Ramos (cell line): ENCODE results near the gene ALDH1A2.

Source experiments
- in situ Hi-C: fragments of 300-500 bp; cut with MboI; formaldehyde crosslinking; loops from one replicate; pipeline ENCODE4 v1.14.3; 2022; ENCODE audit warnings: low sequenced_read_pairs; ENCODE audit not compliant: unreplicated experiment

The ALDH1A2 gene

DNA sequence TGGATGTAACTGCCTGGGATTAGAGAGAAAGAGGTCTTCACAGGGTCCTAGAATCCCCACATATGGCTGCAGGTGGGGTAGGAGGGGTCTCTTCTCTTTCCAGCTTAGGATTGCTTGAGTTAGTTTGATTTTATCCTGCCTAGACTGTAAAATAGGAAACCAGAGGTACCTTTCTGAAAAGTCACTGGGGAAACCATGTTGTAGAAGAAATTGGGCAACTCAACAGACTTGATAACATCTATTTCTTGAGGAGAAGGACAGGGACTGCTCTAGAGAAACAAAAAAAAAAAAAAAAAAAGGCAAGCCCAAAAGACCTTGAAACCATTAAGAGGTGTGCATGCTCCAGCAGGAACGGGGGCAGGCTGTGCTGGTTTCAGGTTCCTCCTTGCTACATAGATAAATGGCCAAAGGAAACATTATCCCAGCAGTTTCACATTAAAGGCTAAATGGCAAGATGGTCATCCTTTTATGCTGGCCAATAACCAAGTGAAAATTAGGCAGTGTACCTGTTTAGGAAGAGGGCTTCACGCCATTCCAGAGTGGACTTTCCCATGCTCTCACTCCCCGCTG, 116.1 kb downstream of the ALDH1A2 start:
- in situ Hi-C loops, result no loop called here

DNA sequence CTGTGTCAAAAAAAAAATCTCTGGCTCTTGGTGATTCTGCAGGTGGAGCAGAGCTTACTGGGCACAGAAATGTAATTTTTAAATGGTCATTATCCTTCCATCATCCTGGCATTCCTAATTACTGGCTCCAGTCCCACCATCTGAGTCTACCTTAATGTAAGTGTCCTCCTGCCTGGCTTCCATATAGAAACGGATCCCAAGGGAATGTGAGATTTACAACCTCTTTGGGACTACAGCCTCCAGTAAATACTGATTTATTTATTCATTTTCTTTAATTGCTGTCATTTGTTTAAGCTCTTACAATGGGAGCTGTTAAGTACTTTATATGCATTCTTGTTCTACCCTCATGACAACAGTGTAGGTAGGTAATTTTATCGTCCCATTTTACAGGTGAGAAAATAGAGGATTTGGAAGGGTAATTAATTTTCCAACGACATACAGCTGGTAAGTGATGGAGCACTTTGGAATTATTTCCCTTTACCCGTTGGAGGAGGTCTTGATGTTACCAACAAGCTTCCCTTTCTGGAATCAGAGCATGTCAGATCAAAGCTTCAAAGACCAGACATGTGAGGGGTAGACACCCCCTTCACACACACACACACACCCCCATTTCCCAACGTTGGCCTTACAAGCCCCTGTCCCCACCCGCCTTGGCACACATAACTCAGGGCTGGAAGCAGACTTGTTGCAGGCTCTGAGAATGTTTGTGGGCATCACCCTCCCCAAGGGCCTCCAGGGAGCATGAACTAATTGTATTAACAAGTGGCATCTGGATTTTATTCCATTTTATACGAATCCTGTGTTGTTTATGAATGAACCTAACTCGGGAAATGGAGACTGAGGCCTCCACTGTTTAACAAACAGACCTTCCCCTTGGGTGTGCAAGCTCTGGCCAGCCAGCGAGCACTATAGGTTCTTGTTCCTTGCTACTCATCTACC, 116.9 kb downstream of the ALDH1A2 start:
- in situ Hi-C loops, result no loop called here

DNA sequence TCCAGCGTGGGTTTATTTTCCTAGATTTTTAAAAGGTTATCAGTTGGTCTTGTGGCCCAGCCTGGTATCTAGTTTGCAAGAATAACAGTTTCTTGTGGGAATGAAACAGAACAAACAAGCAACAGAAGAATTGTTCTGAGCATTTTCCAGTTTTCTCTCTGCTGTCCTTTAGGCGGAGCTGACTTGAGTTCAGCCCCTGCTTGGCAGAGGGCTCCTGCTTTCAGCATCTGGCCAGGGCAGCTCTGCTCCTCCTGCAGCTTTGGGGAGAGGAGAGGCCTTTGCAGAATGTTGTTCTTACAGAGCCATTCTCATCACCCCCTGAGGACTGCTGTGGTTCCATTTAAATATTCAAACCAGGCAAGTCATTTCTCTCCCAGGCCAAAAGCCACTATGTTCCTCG, 117.7 kb downstream of the ALDH1A2 start:
- in situ Hi-C loops, result no loop called here

DNA sequence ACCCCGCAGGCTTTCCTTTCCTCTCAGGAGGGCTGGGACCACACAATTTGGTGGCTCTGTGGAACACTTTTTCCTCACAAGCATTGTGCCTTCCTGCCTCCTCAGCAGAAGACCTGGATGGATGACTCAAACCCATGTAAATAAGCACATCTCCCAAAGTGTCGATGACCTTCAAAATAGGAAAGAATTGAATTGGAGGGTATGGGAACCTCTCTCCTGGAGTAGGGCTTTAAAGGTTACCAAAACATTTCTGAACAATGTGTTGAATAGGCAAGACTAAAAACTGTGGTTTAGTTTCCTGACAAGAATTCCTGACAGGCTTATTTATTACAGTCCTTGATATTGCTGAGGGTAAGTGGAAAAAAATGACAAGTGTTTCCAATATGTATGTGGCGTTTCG, 118.2 kb downstream of the ALDH1A2 start:
- in situ Hi-C loops, result no loop called here

DNA sequence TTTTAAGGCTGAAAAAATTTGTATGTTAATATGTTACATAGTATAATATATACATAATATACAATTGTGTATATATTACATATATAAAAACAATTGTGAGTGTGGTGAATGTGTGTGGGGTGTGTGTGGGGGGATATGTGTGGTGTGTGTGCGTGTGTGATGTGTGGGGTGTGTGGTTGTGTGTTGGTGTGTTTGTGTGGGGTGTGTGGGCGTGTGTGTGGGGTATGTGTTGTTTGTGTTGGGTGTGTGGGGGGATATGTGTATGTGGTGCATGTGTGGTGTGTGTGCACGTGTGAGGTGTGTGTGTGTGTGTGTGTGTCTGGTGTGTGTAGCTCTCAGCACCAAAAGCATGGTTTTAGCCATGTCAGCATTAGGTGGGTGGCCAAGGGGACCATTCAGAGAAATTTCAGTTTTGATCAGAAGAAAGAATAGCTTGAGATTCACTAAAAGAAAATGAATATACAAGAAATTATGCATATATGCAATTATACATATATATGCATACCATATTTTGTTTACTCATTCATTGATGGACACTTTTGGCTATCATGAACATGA, 118.9 kb downstream of the ALDH1A2 start:
- in situ Hi-C loops, result no loop called here

DNA sequence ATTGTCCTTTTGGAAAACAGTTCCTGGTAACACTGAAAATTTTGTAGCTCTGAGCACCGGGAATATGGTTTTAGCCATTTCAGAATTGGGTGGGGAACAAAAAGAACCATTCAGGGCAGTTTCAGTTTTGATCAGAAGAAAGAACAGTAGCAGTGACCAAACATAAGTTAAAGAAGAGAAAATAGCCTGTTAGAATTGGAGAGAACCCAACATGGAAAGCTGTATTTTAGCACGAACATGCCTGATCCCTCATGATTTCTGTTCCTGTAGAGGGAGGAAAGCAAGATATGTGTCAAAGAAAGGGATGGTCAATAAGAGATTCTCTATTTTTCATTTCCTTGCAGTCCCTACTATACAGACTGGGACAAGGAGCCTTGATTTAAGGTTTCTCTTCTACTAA, 119.9 kb downstream of the ALDH1A2 start:
- in situ Hi-C loops, result no loop called here

DNA sequence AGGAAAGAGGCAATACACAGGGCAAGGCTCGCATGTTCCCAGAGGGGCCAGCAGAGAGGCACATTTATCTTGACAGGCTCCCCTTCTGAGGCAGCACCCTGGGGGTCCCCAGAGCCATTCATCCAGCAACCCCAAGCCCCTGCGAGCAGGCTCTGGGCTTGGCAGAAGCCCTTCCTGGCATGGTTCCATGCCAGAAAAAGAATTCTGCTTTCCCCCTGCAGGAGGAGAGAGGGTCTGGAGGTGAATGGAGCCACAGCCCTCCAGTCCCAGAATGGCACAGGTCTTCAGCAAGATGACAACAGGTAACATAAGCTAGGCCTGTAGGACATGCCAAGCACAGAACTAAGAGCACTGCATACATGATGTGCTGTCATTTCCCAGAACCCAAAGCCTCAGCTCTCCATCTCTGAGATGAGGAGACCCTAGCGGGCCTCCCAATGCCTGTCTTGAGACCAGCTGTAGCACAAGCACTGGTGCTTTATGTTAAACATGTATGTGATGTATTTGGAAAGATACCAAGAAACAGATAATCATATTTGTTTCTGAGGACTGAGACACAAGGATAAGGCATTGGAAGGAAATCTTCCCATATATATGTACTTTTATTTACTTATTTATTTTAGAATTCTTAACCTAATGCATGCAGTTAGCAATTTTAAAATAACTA, 121.6 kb downstream of the ALDH1A2 start:
- in situ Hi-C loops, result no loop called here

DNA sequence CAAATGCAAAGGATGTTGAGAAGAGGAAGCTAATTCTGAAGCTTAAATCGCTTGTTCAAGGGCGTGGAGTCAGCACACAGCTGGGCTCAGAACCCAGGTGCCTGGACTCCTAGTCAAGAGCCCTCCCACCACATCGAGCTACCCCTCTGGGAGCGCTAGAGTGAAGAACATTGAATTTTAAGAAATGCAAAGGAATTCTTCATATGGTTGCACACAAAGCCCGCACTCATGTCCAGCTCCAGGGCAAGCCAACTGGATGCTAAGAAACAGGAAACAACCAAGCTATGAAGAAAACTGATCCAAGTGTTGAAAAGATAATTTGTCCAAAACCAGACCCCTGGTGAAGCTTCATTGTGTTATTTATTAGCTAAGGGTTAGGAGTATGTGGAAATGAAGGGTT, 122.3 kb downstream of the ALDH1A2 start:
- in situ Hi-C loops, result no loop called here

DNA sequence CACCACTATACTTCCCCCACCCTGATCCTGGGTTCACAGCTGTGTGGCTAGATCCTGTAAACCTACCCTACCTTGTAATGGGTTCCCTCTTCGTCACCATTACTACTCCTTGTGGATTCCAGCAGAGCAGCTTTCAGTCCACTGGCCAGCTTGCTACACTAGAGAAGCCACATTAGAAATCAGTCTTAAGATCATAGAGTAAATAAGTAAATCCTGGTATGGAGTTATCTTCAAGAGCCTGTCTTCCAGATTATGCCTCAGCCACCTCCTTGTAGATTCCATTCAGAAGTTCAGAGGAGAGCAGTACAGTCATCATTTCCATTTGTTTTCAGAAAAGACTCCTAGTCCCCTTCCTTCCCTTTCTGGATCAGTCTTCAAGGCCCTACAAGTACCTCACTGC, 123.7 kb downstream of the ALDH1A2 start:
- in situ Hi-C loops, result no loop called here

DNA sequence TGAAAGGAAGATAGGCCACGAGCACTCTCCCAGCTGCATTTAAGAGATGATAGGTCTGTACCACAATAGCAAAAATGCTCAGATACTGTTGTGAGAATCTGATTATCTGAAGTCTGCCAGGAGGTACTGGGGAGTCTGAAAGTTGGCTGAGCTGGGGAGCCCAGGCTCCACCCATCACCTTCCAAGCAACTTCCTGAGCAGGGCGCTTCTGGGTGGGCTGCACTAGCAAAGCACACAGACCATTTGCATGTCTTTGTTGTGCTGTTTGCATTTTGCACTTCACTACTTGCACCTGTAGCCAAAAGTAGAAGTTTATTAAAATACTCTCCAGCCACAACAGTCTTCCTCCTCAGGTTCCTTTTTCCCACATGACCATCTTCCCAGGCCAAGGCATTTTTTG, 133.2 kb downstream of the ALDH1A2 start:
- in situ Hi-C loops, result no loop called here

DNA sequence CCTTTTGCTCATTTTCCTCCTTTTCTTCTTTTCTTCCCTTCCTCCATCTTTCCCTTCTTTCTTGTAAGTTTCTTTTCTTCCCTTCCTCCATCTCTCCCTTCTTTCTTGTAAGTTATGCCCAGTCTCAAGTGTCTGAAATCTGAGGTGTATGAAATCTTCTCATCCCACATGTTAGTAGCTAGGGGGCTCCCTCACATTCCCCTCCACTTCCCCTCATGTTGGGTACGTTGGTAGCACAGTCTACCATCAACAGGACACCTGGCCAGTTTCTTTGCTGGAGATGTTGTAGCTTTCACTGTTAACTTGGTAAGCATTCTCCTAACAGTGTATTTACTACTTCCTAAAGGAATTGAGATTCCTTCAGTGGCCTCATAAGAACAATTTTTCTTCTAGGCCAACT, 133.9 kb downstream of the ALDH1A2 start:
- in situ Hi-C loops, result no loop called here

DNA sequence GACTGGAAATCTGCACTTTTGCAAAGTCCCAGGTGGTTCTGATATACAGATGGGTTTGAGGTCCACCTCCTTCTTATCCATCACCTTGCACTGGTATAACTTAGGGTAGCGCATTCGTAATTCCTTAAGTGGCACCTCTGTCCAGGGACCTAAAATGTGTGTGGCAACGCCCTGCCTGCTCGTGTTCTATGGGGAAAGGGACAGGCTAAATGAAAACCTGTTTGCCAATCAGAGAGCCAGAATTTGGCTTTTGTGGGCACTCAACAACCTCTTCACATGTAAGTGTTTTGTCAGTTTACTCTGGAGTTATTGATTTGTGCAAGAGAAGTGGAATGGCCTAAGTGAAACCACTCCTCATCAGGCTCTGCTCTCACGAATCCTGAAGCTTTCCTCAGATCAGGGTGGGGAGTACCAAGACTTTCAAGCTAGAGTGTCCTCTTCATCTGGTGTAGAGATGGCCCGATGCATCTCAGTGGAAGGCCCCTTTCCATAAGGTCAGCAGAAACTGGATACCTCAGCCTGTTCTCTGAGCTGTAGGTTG, 138.3 kb downstream of the ALDH1A2 start:
- in situ Hi-C loops, result no loop called here

DNA sequence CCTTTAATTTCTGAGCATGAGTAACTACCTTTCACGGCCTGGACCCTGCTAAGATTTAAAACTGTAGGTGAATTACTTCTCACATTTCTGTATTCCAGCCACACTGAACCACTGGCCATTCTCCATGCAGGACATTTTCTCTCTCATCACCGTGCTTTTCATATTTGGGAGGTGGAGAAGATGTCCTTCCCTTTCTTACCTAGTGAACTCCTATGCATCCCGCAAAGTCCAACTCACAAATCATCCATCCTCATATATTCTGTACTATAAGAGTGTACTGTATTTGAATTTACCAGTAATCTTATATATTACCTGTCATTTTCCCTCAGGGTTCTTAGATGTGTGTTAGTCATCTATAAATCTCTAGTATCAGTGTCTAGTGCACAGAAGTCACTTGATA, 139.9 kb downstream of the ALDH1A2 start:
- in situ Hi-C loops, result no loop called here

DNA sequence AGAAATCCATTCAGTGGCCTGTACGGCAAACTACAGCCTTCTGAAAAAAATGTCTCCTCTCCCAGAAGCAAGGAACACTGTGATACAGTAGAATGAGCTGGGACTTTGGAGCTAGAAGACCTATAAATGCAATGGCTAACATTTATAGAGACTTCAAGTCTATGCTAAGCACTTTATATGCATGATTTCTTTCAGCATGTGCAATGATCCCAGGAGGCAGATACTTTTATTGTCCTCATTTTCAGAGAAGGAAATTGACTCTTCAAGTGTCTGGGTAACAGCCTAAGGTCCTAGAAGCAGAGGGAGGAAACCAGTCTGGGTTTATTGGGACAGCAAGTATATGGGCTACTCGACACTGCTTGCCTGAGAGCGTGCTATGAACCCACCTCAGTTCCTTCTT, 140.9 kb downstream of the ALDH1A2 start:
- in situ Hi-C loops, result no loop called here

DNA sequence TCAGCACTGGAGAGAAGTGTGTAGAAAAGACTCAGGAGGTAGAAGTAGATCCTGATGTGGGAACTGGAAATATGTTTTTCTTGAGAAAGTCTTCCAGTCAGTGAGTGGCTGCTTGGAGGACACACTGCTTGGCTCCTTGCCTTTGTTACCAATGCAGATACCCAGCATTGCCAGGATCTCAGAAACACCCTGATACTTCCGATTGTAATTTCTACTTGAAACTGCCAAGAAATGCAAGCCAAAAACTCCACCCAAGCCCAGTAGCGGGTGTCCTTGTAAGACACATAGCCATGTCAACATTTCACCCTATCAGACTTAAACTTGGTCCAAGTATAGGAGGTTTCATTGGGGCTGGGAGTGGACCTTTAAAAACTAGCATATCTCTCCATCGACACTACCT, 141.8 kb downstream of the ALDH1A2 start:
- in situ Hi-C loops, result no loop called here

DNA sequence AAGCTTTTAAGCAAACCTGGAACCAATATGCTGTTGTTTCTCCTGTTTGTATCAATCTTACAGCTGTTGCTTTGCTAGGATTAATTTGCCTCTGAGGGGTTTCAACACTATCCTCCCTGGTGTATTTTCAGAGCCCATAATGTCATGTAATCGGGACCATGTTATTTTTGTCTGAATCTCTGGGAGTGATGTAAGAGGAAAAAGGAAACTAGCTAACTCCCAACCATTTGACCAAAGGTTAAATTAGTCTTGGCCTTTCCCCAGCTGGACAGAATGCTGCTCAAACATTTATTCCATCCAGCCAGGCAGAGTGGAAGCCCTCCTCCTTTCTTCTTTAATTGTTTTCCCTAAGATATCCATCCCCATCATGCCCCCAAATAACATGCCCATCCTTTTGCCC, 142.2 kb downstream of the ALDH1A2 start:
- in situ Hi-C loops, result no loop called here

DNA sequence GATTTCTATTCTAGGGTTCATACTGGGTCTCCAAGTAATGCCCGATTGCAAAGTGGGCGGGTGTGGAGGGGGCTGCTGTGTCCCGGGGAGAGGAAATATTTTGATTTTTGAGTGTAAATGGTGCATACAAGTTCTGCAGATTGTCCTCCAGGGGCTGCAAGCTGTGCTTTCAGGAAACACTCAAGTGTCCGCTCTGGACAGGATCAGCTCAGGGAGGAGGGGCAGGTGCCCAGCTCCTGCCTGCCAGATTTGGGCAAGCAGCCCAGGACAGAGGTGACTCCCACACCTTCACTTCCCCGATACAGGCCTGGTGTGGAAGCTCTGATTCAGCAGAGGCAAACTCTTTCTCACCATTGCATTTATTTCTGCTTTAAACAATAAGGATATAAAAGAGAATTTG, 142.7 kb downstream of the ALDH1A2 start:
- in situ Hi-C loops, result no loop called here

DNA sequence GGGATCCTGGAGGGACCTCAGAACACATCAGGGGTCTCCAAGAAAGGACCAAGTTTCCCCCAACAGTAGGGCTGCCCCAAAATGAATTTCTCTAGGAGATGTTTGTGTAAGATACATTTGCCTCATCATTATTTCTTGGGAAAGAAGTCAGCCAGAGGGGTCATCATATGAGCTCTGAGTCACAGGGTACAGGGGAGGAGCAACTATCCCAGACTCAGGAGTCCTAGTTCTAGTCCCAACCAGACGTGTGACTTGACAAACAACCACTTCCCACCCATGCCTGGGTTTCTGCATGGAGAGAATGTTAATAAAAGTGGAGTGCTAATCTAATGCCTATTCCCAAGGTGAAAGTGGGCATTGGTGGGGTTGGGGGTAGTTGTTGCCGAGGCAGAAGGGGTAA, 144.1 kb downstream of the ALDH1A2 start:
- in situ Hi-C loops, result no loop called here

DNA sequence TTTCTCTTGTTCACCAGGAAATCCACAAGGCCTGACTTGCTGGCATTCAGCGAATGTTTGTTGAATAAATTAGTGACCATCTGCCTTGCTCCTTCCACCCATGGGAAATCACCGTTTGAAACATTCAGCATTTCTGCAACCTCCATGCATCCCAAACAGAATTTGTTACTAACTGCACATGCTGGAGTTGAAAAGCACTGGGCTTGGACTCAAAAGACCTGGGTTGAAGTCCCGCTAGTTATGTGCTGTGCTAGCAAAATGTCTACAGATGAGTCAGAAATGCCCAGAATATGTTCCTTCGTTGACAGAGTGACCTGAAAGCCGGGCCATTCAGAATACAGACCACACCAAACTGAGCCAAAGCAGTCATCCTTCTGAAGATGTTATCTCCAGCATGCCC, 144.6 kb downstream of the ALDH1A2 start:
- in situ Hi-C loops, result no loop called here

DNA sequence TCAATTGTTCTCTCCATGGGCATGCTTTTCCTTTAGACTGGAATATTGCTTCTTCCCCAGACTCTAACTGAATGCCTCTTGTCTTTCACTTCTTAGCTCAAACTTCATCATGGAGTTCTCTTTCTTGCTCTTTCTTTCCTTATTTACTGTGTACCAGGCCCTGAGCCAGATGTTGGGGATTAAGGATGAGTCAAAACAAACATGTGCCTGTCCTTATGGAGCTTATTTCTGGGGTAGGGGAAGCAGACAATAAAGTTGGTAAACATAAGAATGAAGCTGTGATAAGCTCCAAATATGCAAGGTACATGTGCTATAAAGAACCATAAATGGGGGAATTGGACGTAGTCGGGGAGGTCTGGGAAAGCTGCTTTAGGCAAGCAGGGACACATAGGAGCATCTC, 145.8 kb downstream of the ALDH1A2 start:
- in situ Hi-C loops, result no loop called here

DNA sequence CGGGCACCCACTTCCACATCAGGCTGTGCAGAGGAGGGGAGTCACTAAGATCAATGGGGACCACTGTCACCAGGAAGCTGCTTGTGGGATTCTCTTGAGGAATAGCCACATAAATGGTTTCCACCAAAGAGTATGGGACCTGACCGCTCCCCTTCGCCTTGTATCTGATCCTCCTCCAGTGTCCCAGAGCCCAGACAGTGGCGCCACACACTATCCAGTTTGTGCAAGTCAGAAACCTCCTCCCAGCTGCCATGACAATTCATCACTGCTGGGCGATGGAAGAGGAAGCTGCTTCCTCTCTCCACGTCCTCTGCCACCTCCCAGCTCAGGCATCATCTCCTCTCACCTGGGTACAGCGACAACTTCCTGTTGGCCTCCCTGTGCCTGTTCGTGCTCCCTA, 147.5 kb downstream of the ALDH1A2 start:
- in situ Hi-C loops, result no loop called here
